ENCODE results near the gene SFXN4. TPM values are rescaled to one million over a fixed set of nuclear protein-coding genes. Genes with fewer than 3 reads are reported as not detected.

The SFXN4 gene, protein sequence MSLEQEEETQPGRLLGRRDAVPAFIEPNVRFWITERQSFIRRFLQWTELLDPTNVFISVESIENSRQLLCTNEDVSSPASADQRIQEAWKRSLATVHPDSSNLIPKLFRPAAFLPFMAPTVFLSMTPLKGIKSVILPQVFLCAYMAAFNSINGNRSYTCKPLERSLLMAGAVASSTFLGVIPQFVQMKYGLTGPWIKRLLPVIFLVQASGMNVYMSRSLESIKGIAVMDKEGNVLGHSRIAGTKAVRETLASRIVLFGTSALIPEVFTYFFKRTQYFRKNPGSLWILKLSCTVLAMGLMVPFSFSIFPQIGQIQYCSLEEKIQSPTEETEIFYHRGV
- 15.8 TPM for total RNA-seq

DNA sequence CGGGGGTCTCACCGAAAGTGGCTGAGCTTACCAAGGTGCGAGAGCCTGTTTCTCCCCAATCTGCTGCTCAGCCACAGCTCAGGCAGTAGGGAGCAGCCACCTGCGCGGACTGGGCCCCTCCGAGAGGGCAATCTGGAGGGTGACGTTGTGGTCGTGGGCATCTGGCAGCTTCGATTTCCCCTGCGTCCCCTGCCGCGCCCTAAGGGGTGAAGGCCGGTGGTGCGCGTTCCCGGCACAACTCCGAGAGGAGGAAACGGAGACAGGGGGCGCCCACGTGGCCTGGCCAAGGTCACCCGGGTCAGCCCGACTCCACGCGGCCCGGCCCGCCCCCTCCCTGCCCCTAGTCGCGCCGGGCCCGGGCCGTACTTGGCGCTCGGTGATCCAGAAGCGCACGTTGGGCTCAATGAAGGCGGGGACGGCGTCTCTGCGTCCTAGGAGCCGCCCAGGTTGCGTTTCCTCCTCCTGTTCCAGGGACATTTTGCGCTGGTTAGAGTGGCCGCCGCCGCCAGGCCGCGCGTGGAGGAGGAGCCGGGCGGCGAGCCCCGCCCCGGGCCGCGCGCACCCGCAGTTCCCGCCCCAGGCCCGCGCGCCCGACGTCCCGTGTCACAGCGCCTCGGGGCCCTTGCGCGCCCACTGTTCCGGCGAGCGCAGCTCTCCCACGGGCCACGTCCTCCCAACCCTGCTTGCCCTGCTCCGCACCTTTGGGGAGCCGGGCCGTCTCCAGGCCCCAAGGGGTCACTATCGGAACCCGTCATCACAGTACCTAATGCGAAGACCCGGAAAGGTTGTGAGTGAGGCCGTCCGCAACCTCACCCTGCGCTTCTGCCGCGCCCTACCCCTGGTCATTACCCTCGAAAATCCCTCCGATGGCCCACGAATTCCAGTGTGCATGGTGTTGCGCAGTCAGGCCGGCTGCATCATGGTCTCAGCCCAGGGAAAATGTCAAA lies at the start of gene SFXN4:
Gene SFXN4 (minus strand): TSS at position 544 of the 947 bp plus-strand sequence. CDS start 67 bp downstream, at position 477.
- peak; percentile 72 for DNase-seq (ENCODE audit: low spot score)

GRCh38 chr10:119211625-119212441 lies 46.3 kb upstream of the SFXN4 start:
- no peak for DNase-seq (ENCODE audit: low spot score)

DNA sequence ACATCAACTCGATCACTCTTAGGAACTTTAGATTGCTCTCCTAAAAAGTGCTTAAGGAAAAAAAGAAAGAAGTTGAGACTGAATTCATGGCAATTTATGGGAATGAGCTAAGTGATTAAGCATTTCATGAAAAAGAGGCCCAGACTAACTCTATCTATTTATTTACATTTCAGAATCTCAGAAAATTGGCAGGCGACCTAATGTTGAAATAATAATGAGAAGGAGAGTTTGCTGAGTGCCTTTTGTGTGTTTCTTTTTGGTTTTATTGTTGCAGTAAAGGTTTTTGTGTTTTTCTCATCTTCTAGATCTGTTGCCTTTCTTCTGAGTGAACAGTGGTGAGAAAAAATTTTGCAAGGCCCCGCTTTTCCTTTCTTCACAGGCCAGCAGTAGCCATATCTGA lies 45.7 kb upstream of the SFXN4 start:
- DNase-seq (ENCODE audit: low spot score): no peak

- DNase-seq (ENCODE audit: low spot score): no peak
Measured at GRCh38 chr10:119210633-119211032, 45.1 kb upstream of the SFXN4 start.

DNA sequence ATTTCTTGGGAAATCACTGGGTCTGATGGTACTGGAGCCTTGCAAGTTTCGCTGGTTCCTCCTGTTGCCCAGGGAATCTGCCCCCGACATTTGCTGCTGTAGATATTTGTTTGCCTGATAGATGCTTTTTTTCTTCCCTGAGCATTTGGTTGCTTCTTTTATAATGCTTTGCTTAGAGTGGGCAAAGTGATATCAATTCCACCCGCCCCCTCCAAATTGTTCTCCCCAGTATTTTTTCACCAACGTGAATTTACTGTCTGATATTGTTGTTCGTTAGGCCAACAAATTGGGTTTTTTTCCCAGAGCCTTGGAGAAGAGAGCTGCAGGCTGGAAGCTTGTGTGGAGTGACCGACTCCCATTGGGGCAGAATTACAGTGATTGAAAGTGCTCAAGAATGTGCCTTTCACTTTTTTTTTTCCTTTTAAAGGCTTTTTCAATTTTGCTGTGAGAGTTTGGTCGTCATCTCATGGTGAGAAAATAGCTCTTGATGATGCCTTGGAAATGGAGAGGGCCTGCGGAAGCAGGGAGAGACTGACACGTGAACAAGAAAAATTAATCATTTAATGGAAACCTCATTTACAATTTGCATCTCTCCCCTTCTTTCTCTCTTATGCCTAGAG lies 44.3 kb upstream of the SFXN4 start:
- no peak for DNase-seq (ENCODE audit: low spot score)

DNA sequence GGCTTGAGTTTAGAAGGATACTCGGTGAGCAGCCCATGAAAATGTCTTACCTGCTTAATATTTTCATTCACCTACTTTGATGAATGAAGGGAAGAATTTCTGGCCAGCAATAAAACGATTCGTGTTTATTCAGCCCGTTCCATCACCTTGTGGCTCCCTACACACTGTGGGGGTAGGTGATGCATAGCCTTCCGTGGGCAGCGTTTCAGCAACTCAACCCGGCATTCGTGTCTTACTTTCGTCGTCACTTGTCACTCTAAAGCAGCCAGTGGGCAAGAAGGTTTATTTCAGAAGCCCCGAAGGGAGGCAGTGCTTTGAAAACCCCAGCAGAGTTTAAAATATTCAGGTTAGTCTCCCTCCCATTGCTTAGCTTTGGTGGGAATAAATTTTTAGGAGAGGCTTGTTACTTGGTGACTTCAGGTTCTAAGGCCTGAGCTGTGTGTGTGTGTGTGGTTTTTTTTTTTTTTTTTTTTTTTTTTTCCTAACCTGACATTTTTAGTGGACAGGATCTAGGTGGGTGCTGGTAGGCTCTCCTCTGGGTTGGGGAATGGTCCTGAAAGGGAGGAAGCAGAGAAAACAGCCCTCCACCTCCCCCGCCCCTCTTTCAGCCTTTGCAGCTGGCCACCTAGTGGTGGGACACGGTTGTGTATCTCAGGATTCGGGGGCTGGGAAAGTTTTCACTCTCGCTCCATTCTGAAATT lies 43.7 kb upstream of the SFXN4 start:
- DNase-seq (ENCODE audit: low spot score): peak; percentile 54

DNA sequence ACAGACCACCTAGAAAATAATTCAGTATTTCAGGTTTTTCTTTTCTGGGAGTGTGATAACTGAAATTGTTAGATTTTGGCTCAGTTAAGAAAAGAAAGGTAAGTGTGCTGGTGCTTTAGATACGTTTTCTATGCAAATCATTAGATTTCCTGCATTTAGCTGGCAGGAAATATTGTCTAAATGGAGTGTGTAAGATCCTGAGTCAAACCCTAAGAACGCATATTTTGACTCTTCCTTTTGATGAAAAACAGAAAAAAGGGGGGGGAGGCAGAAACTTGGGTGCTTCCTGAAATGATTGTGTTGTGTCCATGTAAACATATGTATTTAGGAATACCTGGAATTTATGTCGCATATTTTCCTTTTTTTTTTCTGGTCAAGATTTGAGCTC lies 43.0 kb upstream of the SFXN4 start:
- no peak for DNase-seq (ENCODE audit: low spot score)

DNA sequence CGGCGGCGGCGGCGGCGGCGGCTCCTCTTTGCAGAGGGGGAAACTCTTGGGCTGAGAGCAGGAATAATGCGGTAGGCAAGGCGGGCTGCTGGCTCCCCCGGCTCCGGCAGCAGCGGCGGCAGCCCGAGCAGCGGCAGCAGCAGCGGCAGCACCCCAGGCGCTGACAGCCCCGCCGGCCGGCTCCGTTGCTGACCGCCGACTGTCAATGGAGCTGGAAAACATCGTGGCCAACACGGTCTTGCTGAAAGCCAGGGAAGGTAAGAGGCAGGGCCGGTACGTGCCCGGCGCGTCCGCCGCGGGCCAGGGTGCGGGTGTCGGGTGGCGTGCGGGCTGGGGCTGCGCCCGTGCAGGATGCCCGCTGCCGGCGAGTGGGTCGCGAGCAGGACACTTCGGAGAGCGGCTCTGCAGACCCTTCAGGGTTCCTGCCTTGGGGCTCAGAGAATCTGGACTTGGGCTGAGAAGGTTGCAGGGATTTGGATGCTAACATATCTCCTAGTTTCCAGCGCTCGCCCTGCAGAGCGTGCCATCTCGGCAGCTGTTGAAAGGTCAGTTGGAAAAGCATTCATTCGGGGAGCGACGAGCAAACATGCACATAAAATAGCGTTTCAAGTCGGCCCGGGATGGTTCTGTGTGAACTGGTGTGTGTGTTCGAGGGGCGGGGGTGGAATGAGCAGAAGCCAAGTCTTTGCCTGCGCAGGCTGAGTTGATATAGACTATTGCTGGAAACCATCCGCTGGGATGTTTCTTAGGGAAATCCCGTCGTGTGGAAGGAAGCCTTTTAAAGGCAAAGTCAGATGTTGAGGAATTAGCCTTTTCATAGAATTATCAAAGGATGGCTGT lies 42.4 kb upstream of the SFXN4 start:
- peak; percentile 42 for DNase-seq (ENCODE audit: low spot score)

DNA sequence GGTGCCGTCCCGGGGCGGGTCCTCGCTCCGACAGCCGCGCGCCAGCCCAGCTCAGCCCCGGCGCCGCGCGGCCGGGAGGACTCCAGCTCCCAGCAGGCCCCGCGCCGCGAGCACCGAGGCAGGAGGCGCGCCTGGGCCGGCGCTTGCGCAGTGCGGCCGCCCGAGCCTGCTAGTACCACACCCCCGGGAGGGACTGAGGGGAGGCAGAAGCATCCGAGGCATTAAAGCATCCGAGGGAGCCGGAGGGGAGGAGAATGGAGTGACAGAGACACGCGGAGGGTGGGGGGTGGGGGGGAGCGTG lies 41.8 kb upstream of the SFXN4 start, which contains the start of gene GRK5:
Gene GRK5 (plus strand): TSS at position 206 of the 301 bp plus-strand sequence. CDS start 347 bp downstream, outside the sequence.
- DNase-seq (ENCODE audit: low spot score): peak; percentile 94

DNA sequence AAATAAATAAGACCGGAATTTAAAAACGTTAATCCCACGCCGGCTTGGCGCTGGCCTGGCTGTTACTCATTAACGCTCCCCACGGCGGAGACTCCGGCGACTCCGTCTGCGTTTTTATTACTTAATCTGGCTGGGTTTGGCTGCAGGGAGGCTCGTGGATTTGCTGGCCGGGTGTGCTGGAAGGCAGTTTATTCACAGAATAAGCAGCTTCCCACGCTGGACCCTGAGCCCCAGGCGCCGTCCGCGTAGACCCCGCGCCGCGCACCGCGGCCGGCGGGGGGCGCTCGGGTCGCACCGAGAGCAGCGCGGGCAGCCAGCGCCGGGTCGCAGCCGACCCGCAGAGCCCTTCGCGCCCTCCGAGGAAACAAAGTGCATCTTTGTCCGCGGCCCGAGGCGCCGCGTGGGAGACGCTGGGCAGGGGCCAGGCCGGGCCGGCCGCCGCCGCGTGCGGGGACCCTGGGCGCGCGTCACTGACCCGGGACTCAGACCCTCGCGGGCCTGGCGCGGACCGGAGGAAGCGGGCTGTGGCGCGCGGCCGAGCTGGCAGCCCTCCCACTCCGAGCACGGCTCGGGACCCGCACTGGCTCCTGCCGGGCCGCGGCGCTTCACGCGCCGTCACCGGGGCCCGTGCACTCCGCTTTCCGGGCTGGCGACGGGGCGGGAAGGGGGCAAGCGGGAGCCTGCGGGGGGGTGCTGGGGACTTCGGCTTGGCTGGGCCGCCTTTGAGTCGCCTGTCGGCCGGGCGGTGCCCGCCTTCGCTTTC lies 41.3 kb upstream of the SFXN4 start:
- DNase-seq (ENCODE audit: low spot score): peak; percentile 43

DNA sequence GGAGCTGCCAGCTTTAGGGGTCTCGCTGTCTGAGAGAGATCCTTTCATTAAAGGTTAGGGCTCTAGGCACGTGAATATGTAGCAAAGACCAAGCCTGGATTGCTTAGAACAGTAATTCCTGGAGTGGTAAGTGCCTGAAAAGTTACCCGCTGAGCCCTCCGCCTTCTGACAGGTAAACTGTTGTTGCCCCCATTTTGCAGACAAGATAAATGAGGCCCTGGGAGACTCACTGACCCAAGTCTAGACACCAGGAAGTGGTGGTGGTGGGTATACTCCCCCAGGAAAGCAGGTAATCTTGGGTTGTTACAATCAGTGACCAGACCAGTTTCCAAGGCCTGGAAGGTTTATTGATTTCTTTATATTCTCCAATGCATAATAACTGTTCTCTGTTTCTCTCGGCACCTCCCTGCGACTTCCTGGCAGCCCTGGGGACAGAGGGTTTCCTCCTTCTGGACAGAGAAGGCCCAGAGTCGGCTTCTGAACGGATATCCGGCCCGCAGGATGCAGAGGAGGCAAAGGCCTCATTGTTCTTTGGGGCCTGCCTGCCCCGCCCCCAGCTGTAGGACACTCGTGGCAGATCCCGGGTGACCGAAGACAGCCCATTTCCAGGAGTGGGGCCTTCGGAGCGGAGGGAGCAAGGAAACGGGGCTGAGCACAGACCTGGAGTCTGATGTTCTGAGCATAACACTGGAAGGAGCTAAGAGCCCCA lies 40.5 kb upstream of the SFXN4 start:
- peak; percentile 56 for DNase-seq (ENCODE audit: low spot score)

DNA sequence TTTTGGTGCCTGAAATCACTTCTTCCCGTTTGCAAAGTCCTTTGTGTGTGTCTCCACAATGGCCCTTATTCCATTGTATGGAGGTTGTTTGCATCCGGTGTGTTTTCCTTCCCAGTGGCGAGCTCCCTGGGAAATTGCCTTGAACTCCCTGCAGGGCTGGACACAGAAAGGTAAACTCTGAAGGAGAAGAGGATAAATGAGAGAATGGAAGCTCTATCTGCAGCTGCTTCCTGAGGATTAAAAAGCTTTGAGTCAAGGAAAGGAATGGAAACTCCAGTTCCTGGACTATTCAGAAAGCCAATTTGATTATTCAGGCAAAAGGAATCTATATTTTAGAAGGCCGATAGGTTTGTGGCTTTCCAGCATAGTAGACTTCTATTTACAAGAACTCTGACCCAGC lies 37.5 kb upstream of the SFXN4 start:
- no peak for DNase-seq (ENCODE audit: low spot score)

DNA sequence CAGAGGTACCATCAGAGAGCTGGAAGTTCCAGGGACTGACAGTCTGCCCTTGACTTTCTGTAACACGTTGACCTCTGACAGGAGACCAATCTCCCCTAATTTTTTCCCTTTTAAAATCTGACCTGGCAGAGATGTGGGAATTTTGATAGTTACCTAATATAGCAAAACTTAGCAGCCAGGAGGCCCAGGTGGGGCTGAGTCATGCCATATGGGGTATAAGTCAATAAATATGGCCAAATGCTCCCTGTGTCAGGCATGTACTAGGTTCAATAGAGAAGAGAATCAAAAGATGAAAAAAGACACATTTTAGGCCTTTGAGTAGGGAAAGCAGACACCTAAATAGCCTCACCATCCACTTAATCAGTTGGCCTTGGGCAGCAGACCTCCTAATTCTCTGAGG lies 35.7 kb upstream of the SFXN4 start:
- DNase-seq (ENCODE audit: low spot score): no peak

GRCh38 chr10:119199231-119199992 lies 33.9 kb upstream of the SFXN4 start:
- DNase-seq (ENCODE audit: low spot score): peak; percentile 67

DNA sequence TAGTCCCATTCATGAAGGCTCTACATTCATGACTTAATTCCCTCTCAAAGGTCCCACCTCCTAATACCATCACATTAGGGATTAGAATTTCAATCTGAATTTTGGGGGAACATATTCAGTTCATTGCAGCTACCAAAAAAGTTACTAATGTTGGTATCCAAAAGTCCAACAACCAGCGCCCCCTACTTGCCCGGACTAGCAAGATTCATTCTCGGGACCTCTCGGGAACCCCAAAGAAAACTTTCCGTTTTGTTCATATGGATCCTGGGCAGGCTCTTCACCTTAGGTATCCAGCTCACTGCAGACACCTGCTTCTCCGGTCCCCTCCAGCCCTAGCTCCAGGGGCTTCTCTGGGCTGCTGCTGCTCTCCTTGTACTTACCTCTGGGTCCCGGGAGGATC lies 32.9 kb upstream of the SFXN4 start:
- no peak for DNase-seq (ENCODE audit: low spot score)

- no peak for DNase-seq (ENCODE audit: low spot score)
Measured at GRCh38 chr10:119197921-119198320, 32.4 kb upstream of the SFXN4 start.

DNA sequence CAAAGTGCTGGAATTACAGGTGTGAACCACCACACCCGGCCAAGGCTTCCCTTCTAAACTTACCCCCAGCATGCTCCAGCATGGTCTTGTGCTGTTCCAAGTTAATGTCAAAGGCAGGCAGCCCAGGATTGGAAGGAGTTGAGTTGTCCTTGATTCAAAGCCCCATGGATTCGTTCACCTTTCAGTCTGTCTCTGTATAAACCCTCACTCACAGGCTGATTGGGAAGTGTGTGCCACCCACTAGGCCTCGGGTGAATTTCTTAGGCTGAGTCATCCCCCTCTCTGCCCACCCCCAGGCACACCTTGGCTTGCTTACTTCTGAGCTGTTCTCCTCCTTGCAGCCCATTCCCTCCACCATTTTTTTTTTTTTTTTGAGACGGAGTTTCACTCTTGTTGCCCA lies 26.4 kb upstream of the SFXN4 start:
- no peak for DNase-seq (ENCODE audit: low spot score)
